HG02870 (cell line): ENCODE data around the gene GHDC.
"Not testable (repeated sequence)": the region's sequence is repeated elsewhere in the genome, so short reads cannot be mapped to it uniquely, and the experiment has no call there.

Experiments used
- ATAC-seq: cut with Tn5 transposase; IDR thresholded peaks from one replicate; pipeline ENCODE4 v1.9.1; 2021; ENCODE audit warnings: mild to moderate bottlenecking, moderate library complexity; ENCODE audit not compliant: unreplicated experiment

Gene GHDC

DNA sequence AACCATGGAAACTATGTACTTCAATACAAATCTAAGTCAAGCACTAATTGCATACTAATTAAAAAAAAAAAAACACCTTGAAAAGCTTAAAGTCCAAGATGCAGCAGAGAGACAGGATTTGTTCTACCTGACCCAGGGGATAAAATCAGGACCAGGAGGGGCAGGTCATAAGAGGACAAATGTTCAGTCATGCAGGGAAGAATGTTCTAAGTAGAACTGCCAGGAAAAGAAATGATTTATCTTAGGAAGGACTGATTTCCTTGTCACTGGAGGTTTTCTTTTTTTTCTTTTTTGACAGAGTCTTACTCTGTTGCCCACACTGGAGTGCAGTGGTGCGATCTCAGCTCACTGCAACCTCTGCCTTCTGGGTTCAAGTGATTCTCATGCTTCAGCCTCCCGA lies 9.1 kb upstream of the GHDC start:
- ATAC-seq, result no peak

DNA sequence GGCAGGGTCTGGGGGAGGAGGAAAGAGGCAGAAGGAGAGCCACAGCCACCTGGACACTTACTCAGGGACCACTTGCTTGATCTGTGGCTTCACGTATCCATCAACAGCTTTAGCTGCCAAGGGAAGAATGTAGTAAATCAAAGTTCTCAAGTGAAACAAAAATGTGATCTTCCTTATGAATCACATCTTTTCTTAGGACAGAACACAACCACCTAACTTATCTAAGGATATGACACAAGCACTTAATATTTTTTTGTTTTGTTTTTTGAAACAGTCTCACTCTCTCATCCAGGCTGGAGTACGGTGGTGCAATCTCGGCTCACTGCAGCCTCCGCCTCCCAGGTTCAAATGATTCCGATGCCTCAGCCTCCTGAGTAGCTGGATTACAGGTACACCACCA lies 8.4 kb upstream of the GHDC start:
- no peak for ATAC-seq

DNA sequence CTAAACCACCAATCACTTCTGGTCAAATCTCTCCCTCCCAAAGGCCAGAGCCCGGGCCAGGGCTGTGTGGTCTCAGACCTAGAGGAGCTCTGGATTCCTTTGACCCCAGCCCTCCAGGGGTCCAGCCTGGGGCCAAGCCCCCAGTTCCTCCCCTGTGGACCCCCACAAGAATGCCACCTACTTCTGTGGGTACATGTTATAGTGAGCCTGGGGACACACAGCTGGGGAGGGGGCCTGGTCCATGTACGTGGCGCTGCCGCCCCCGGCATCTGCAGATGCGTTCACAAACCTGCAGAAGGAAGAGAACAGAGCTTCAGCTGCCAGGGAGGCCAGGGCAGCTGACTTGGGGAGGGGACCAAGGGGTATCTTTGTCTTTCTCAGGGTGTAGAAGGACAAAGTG lies 7.9 kb upstream of the GHDC start:
- ATAC-seq, result no peak

DNA sequence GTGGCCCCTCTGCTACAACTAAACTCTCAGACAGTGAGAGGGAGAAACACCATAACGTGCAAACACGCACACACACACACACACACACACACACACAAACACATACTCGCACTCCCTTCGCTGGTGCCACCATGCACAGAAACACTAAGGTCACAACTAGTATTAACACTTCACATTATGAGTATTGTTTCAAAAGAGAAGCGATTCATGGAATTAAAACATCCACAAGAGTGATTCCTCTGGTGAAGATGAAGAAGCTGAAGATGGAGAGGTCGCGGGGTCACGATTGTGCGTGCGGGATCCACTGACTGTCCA lies 7.1 kb upstream of the GHDC start:
- ATAC-seq, result no peak

DNA sequence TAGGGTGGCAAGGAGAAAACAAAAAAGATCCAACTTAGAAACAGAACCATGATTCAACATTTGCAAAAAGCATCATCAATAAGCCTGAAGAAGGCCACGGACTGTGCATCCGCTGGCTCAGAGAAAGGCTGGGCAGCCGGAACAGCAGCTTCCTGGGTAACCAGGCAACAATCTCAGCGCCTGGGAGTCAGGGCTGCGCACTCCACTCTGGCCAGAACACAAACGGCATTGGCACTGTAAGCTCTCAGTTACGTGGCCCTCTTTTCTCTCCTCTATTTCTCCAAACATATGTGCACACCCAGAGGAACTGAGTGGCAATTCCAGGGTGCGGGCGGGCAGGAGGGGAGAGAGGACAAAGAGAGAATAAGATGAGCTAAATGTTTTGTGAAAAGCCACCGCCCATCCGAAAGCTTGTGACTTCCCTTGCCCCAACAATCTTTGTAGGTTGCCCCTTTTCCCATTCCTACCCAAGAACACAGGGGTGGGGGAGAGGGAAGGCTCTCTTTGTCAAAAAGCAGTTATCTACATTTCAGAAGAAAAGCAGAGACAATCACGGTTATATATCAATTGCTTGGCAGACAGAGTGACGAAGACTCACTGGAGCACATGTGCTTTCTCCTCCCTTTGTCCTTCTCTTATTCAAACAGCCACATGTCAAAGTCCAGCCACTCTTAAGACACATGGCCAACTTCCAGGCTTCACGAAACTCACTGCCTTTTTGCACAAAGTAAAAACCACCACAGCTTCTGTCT lies 6.6 kb upstream of the GHDC start:
- no peak for ATAC-seq

DNA sequence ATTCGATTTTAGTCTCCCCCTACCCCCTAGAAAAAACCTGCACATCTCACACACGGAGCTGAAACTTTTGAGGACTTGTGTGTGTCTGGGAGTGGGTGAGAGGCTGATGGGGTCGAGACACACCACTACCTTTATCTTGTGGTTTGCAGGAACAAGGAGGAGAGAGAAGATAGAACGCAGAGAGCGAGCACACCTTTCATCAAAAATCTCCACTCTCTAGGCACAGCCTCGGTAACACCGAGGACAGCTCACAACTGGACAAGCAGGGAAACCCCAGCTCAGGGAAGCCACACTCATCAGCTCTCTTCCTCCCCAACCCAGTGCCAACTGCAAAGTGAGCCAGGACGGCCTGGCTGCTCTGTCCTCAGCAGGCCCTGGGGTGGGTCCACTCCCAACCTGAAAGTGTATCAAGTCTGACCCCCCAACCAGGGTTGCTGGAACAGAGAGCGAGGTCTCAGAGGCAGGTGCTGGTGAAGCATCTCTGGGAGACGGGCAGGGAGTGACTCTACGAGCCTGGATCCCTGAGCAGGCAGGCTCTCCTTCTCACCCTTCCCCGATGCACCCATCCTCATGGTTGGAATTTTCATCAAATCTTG lies 5.2 kb upstream of the GHDC start:
- no peak for ATAC-seq

DNA sequence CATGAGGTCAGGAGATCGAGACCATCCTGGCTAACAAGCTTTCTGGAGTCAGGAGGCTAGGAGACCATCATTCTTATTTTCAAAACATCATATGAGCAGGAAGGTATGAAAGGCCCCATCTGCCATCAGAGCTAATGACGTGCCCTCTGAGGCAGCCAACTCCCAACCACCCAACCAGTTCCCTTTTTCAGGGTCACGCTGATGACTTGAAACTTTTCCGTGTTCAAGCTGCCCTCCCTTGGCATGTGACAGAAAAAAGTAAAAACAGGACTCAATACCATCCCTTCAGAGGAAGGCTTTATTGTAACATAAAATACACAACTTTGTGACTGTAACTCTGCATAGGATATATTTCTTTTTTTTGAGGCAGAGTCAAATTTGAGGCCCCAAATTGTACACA lies 4.6 kb upstream of the GHDC start:
- ATAC-seq, result no peak

DNA sequence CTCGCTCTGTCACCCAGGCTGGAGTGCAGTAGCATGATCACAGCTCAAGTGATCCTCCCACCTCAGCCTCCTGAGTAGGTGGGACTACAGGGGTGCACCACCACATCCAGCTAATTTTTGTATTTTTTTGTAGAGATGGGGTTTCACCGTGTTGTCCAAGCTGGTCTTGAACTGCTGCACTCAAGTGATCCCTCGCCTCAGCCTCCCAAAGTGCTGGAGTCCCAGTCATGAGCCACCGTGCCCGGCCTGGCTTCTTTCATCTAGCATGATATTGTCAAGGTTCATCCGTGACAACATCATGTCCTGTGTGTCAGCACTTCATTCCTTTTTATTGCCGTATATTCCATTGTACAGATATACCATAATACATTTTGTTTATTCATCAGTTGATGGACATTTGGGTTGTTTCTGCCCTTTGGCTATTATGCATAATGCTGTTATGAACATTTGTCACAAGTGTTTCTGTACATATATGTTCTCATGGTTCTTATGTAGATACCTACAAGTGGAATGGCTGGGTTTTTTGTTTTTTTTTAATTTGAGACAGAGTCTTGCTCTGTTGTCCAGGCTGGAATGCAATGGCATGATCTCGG lies 3.4 kb upstream of the GHDC start:
- no peak for ATAC-seq

DNA sequence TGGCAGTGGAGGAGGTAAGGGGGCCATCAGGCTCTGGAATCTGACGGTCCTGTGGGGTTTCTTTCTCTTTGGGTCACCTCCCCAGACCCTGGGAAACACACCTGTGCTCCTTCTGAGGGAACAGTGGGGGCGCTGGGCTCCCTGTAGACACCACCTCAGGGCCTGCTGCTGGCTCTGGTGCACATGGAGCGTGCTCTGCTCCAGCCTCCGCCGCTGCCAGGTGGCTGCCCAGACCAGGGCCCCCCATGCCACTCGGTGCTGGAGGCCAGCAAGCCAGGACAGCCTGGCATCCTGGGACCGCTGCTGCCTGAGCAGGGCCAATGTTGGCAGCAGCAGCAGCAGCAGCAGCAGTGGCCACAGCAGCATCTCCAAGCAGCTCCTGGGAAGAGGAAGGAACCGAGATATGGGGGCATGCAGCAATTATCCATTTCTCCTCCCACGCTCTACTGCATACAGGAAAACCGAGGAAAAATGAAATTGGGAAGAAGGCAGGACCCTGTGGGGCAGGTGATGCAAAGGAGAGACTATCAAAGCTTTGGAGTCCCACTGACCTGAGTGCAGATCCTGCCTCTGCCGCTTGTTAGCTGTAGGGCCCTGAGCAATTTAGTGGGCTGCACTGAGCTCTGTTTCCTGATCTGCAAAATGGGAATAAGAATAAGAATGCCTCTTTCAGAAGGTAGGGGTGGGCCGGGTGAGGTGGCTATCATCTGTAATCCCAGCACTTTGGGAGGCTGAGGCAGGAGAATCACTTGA lies 902 bp downstream of the GHDC start:
- ATAC-seq, result no peak

DNA sequence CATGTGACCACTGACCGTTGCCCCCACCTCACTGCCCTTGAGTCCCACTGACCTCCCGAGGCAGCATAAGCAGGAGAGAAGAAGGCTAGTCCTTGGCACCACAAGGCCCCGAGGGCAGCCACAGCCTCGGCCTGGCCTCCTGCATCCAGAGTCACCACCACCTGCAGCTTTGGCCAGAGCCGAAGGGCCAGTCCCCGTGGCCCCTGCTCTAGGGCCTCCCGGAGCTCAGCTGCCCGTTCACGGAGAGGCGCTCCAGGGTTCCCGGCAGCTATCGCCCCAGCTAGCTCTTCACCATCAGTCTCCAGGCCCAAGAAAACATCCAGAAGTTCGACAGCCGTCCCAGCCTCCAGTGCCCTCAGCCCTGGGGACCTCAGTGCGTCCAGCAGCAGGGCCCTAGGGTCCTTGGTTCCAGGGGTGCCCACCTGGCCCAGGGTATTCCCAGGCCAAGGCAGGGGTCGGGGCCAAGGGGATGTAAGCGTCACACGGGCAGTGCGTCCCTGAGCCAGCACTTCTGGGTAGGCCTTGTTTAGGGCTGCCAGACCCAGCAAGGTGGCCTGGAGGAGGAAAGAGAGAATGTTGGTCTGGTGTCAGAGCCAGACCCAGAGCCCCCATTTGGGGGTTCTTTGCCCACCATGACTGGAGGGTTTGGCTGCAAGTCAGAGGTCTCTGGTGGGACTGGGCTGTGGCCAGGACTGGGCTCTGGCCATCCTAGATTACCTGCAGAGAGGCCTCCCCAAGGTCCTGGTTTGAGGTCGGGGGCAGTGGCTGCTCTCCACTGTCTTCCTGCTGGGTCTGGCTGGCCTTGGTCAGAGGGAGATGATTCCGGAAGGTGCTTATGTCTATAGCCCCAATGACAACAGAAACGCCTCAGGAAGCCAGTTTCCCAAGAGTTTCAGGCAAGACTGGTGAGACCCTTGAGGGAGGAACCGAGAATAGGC lies 1.8 kb downstream of the GHDC start:
- no peak for ATAC-seq

DNA sequence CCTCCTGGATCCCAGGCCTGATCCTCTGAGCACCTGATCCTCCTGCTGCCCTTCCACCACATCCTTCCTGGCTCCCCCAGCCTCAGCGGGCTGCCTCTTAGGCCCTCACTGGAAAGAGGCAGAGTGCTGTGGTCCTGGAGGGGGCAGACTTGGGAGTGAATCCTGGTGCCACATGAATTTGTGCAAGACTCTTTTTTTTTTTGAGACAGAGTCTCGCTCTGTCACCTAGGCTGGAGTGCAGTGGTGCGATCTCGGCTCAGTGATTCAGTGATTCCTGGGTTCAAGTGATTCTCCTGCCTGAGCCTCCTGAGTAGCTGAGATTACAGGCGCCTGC lies 3.1 kb downstream of the GHDC start:
- ATAC-seq, result no peak

DNA sequence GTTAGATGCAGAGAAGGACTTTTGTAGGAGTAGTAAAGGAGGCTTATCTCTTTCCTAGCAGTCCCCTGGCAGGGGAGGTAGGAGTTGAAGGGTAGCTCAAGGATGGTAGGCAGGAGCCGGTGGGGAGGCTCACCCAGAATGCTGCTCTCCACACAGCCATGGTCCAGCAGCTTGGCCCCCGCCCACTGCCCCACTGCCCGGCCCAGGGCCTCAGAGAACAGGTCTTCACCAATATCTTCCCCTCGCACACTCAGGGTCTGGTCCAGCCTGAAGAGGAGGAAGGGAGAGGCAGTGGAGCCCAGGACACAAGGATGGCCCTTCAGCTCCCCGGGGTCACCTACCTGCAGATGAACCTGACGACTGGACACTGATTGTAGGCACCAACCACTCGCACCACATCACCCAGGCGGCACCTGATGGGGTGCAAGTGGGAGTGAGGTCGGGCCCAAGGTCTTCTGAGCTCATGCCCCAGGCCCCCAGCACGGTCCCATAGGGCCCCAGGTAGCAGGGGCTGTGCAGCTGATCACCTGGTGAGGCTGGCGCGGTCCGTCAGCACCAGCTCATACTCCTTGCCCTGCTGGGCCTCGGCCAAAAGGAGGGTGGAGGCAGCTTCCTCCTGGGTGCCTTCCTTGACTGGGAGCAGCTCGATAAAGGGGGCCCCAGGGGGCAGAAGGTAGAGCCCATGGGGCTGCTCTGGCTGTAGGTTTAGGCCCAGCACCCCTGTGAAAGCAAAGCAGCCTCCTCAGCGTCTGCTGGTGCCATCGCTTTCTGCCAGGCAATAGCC lies 3.6 kb downstream of the GHDC start:
- no peak for ATAC-seq

DNA sequence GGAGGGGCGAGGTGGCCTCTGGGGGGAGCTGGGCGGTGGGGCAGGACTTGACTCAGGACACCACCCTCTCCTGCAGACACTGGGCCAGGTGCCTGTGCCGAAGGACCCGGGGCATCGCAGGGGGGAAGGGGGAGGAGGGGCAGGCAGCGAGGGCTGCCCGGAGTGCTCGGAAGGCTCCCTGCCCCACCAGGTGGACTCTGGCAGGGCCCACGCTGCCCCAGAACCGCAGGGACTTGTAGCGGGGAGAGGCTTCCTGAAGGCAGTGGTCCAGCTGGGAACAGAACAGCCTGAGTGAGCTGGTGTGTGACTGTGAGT lies 4.7 kb downstream of the GHDC start:
- ATAC-seq, result no peak

DNA sequence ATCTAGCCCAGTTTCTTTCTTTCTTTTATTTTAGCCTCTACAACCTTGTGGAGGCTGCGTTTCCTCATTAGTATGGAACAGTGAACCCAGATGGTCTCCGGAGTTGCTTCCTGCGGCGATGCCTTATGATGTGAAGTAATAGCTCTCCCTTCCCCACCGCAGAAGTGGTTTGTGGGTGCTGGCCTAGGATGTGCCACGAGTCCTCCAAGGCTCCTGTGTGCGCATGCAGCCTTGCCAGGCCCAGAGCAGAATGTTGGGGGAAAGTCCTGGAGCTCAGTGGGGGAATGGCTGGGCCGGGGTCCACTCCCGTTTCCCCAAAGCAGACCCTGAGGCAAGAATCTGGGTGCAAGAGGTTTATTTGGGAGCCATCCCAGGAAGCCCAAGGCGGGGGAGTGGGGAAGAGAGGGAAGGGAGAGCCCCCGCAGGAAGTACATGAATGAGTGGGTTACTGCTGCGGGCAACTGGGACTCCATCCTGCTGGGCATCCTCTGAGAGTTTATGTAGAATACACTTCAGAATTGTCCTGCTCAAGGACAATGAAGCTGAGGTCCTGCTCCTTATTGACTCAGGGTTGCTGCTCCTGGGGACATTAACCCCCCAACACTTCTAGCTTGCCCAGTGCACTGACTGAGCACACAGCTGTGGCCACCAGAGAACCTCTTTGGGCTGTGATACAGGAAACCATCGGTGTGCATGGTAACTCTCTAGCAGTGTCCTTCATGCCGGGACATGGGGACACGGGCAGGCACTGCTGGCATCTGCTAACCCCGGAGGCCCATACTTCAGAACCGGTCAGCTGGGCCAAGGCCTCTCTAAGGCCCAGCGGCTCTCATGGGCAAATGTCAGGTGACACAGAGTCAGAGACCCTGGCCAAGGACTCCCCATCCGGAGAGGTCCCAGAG lies 5.3 kb downstream of the GHDC start:
- ATAC-seq, result no peak

DNA sequence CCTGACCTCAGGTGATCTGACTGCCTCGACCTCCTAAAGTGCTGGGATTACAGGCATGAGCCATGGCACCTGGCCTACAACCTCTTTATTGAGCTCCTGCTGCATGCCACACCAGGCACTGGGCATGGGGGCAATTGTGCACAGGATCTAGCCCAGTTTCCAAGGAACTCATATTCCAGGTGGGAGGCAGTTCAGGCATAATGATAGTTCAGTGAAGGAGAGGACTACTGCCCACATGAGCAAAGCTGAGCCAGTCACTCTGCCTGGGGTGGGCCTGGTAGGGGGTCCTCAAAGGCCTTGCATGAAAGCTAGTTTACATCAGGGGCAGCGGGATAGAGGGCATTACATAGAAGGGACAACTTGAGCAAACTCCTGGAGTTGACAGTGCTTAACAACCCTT lies 6.5 kb downstream of the GHDC start:
- ATAC-seq, result no peak

DNA sequence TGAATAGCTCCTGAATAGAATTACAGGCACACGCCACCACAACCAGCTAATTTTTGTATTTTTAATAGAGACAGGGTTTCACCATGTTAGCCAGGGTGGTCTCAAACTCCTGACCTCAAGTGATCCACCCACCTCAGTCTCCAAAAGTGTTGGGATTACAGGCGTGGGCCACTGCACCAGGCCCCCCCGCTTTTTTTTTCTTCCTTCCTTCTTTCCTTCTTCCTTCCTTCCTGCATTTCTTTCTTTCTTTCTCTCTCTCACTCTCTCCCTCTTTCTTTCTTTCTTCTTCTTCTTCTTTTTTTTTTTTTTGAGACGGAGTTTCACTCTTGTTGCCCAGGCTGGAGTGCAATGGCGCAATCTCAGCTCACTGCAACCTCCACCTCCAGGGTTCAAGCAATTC lies 8.1 kb downstream of the GHDC start:
- not testable (repeated sequence) for ATAC-seq

DNA sequence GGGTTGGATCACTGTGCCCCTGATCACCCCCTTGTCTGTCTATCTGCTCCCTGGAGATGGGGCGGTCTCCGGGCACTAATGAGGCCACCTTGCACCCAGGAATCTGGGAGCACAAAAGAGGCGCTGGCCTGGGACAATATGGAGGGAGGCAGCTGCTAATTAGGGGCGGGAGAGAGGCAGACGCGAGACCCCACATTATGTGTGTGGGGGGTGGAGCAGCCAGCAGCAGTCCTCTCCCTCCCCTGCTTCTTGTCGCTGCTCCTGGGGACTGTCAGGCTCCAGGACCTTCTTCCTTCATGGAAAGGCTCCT lies 8.7 kb downstream of the GHDC start:
- ATAC-seq, result no peak

DNA sequence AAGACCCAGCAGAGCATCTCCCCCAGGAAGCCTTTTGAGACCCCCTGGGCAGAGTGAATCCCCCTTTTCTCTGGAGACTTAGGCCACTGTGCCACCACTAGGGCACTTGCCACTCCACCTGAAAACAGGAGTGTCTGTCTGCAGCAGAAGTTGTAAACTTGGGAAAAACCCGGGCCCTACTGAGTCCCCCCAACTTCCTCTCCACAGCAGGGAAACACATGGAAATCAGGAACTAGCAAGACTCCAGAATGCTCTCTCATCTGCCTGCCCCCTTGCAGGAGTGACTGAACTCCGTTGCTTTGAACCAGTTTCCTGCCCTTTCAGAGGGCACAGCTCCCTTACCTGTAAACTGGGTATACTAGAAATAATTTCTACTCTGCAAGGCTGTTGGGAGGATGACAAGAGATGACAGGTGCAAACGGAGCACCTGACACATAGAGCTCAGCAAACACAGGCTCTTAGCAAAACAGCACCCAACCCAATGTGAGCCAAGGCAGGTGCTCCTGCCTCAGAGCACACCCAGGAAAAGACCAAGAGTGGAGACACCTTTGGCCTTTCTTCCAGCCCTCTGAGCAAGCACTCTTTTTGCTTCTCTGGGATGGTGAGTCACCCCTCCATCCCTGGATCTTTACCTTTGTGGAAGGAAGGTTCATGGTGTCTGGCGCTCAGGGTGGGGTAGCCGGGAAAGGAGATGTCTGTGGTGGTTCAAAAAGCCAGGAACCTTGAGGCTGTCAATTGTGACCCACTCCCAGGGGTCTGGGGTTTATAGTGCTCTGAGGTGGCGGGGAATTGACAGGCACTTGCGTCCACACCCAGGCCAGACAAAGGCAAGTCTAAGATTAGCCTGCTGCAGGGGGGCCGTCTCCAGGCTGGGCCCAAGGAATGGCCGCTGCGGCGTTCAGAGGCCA lies 9.3 kb downstream of the GHDC start, which contains the start of gene HCRT:
TSS of gene HCRT (minus strand) at position 740 of the 908 bp plus-strand sequence. CDS start at position 653, 87 bp downstream.
- no peak for ATAC-seq
